Rectal smooth muscle tissue (tissue), 1 donor: ENCODE results near the gene CEMIP.

Experiments used
- H3K27ac ChIP-seq: one replicate; pipeline ENCODE4 v1.7.0; 2013; ENCODE audit warnings: low read depth, low read length, inconsistent platforms
- H3K27me3 ChIP-seq: one replicate; pipeline ENCODE4 v1.7.0; 2013; ENCODE audit warnings: low read length; ENCODE audit not compliant: control insufficient read depth, insufficient read depth
- H3K36me3 ChIP-seq: one replicate; pipeline ENCODE4 v1.7.0; 2013; ENCODE audit warnings: low read length; ENCODE audit not compliant: control insufficient read depth, insufficient read depth
- H3K4me1 ChIP-seq: one replicate; pipeline ENCODE4 v1.7.0; 2013; ENCODE audit warnings: low read length; ENCODE audit not compliant: control insufficient read depth, insufficient read depth
- H3K4me3 ChIP-seq: one replicate; pipeline ENCODE4 v1.7.0; 2013; ENCODE audit warnings: low read length
- H3K9ac ChIP-seq: one replicate; pipeline ENCODE4 v1.7.0; 2013; ENCODE audit warnings: low read length

CEMIP gene

DNA sequence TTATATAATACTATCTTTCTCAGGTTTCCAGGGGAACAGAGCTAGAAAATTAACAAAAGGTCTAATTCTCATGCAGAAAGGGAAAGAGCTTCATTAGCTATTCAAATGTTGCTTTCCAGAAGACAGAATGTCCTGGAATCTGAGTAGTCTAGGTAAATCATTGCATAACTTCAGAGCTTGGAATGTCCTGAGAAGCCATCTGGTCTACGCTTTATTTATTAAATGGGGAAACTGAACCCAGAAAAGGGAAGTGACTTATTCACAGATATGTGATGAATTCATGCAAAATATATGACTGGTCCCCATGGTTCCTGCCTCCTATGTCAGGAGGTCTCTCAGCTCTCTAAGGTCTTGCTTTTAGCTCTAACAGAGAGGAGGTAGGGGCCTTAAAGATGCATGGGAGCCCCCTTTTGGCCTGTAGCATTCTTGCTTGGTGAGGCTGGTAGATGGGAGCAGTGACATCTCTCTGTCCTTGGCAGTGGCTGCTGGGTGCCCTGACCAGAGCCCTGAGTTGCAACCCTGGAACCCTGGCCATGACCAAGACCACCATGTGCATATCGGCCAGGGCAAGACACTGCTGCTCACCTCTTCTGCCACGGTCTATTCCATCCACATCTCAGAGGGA lies 99.2 kb downstream of the CEMIP start:
- Histone ChIP-seq H3K36me3 (no peaks in the 10 kb centered on the region), H3K27ac (no peak overlapping the region), H3K9ac (no peak overlapping the region), H3K4me1 (no peaks in the 10 kb centered on the region), H3K27me3 (no peaks in the 10 kb centered on the region), H3K4me3 (no peak overlapping the region)

DNA sequence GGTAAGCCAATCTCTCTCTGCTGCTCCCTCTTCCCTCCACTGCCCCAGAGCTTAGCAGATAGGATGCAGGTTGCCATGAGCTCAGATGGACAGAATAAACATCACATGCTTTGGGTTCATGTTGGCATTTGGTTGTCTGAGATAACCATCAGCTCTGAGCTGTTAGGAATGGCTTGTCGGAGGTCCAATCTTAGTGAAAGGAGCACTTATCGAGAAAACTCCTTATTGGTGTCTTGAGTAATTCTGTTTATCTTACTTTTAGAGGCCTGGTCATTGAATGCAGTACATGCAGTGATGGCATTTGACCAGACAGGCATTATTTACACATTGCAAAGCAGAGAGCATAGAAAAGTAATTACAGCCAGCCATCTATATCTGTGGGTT lies 99.7 kb downstream of the CEMIP start:
- H3K4me3 ChIP-seq, result no peak overlapping the region
- no peak overlapping the region for H3K9ac ChIP-seq
- no peak overlapping the region for H3K27ac ChIP-seq
- no peaks in the 10 kb centered on the region for H3K36me3 ChIP-seq
- no peaks in the 10 kb centered on the region for H3K4me1 ChIP-seq
- no peaks in the 10 kb centered on the region for H3K27me3 ChIP-seq

DNA sequence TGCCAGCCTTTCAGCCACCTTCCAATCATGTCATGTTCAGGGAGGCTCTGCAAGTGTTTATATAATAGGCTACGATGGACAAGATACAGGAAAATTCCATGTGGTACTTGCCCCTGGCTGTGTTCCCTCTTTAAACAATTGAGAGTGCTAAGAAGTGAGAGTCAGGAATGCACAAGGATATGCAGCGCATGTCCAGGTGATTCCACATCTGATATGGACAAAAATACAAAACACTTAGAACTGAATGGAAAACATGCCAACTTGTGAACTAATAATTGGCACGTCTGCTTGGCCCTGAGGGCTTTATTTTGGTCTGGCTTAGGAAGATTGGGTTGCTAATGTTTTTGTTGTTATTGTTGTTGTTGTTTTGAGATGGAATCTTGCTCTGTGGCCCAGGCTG lies 100.9 kb downstream of the CEMIP start:
- H3K9ac ChIP-seq, result no peak overlapping the region
- no peaks in the 10 kb centered on the region for H3K4me1 ChIP-seq
- H3K4me3 ChIP-seq, result no peak overlapping the region
- H3K27ac ChIP-seq, result no peak overlapping the region
- no peaks in the 10 kb centered on the region for H3K27me3 ChIP-seq
- H3K36me3 ChIP-seq, result no peaks in the 10 kb centered on the region

DNA sequence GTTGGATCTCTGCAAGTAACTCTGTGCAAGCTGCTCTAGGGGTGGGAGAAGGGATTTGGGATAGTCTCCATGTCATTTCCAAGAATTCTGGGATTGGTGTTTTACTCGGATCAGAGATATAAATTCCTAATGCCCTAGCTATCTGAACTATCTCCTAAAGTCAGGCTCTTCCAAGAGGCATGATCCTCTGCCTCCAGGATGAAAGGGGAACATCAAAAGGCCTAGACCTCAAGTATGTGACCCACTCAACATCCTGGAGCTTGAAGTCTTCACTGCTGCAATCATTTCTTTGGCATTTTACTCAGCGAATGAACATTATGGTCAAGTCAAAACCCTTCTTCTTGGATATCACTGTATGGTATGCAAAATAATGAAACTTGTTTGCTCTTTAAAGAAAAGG lies 104.5 kb downstream of the CEMIP start:
- Histone ChIP-seq H3K9ac (no peak overlapping the region), H3K4me1 (no peaks in the 10 kb centered on the region), H3K36me3 (no peaks in the 10 kb centered on the region), H3K27me3 (no peaks in the 10 kb centered on the region), H3K27ac (no peak overlapping the region), H3K4me3 (no peak overlapping the region)

DNA sequence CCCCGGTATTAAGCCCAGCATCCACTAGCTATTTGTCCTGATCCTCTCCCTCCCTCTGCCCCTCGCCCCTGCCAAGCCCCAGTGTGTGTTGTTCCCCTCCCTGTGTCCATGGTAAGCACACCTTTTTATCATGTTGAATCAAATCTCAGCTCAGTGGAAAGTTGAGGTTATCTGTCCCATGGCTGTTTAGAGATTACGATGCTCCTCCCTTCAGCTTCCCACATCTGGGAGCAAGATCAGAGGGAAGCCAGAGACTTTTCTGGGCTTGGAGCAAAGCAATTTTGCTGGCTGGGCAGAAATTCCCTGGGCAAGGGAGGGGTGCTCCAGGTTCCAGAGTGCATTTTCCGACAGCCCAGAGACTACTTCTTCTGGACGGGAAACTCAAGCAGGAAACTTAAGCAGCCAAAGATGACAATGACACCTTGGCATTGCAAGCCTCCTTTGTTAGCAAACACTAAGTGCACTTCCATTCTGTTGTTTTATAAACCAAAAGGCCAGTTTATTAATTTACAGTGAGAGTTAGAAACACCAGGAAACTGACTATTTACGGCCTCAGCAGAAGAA lies 105.9 kb downstream of the CEMIP start:
- Histone ChIP-seq H3K36me3 (no peaks in the 10 kb centered on the region), H3K27ac (no peak overlapping the region), H3K4me1 (no peaks in the 10 kb centered on the region), H3K4me3 (no peak overlapping the region), H3K9ac (no peak overlapping the region), H3K27me3 (no peaks in the 10 kb centered on the region)

DNA sequence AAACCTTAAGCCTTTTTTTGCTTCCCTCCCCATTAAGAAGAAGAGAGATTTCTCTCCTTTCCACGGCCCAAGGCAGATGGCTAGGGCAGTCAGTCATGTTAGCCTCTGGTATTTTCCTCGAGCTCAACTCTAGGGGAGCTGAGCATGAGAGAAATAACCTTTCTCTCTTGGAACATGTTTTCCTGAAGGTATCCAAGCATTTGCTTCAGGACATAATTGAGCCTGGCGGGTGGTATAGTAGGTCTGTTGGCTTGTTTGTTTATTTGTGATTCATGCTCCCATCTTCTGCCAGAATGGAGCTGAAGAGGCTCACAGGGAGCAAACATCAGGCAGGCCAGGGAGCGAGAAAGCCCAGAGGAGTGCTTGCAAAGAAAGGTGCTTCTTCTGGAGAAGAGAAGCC lies 108.0 kb downstream of the CEMIP start:
- no peak overlapping the region for H3K4me3 ChIP-seq
- no peak overlapping the region for H3K27ac ChIP-seq
- no peak overlapping the region for H3K9ac ChIP-seq
- H3K27me3 ChIP-seq, result no peaks in the 10 kb centered on the region
- no peaks in the 10 kb centered on the region for H3K4me1 ChIP-seq
- no peaks in the 10 kb centered on the region for H3K36me3 ChIP-seq

DNA sequence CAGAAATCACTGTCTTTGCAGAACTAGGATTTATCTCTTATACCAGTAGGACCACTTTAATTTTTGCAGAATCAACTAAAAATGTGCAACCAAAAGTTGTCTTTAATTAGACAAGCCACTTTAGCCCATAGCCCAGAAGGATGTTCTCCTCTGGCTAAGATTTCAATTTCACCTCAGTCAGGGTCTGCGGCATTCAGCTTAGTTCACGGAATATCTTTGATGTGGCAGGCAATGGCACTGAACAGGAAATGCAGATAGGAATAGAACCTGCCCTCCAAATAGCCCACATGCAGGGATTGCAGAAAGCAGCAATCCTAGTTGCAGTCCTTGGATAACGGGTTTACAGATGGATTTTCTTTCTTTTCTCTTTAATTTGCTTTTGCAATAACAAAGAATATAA lies 109.7 kb downstream of the CEMIP start:
- no peaks in the 10 kb centered on the region for H3K36me3 ChIP-seq
- H3K27me3 ChIP-seq, result no peaks in the 10 kb centered on the region
- H3K4me3 ChIP-seq, result no peak overlapping the region
- H3K4me1 ChIP-seq, result no peaks in the 10 kb centered on the region
- no peak overlapping the region for H3K27ac ChIP-seq
- no peak overlapping the region for H3K9ac ChIP-seq

DNA sequence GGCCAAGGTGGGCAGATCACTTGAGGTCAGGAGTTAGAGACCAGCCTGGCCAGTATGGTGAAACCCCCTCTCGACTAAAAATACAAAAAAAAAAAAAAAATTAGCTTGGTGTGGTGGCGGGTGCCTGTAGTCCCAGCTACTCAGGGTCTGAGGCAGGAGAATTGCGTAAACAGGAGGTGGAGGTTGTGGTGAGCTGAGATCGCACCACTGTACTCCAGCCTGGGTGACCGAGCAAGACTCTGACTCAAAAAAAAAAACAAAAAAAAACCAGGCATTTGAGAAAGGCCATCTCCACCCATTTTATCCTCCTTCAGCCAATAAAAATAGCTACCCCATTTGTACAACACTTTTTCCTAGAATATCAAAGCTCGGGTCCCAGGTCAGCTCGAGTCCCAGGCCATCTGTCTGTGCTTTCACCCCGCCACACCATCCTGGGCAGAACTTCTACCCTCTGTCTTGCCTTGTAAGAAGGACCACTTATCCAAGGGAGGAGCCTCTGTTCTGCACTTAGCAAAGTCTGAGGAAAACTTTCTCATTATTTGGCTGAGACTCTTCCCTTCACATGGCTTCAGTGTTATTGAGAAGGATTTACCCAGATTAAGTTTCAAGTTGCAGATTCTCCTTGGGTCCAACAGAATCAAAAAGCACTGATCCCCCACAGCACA lies 111.3 kb downstream of the CEMIP start:
- no peaks in the 10 kb centered on the region for H3K4me1 ChIP-seq
- H3K4me3 ChIP-seq, result no peak overlapping the region
- no peak overlapping the region for H3K9ac ChIP-seq
- H3K36me3 ChIP-seq, result no peaks in the 10 kb centered on the region
- no peak overlapping the region for H3K27ac ChIP-seq
- H3K27me3 ChIP-seq, result no peaks in the 10 kb centered on the region

DNA sequence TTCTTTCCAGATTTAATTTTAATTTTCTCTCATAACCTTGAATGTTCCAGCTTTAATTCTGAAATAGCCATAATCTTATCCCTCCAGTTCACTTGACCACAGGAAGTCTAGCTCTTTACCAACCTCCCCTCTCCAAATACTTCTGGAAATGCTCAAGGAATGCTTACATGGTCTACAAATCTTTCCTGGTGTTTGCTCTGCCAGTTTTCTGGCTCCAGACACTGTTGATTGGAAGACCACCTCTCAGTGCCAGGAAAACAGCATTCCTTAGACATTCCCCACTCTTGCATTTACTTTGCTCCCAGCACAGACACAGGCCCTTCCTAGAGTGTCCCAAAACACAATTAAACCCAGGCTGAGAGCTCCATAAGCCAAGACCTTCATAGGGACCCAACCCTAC lies 111.8 kb downstream of the CEMIP start:
- Histone ChIP-seq H3K4me1 (no peaks in the 10 kb centered on the region), H3K4me3 (no peak overlapping the region), H3K27ac (no peak overlapping the region), H3K27me3 (no peaks in the 10 kb centered on the region), H3K36me3 (no peaks in the 10 kb centered on the region), H3K9ac (no peak overlapping the region)

DNA sequence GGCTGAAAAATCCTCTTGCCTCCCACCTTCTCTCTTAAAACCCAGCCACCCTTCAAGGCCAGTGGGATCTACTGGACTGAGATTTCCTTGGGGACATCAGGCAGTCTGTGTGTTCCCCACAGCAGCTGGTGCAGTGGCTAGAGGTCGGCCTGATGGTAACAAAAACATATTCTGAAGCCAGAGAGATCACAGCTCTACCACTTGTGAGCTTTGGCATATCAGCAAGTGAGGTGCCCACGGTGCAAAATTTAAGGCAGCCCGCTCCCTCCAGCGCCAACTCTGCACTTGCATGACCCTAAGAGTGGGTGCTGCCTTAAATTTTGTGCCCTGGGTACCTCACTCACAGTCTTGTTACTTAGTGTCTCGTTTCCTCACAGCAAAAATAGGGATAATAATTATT lies 113.2 kb downstream of the CEMIP start:
- Histone ChIP-seq H3K27ac (no peak overlapping the region), H3K4me3 (no peak overlapping the region), H3K4me1 (no peaks in the 10 kb centered on the region), H3K36me3 (no peaks in the 10 kb centered on the region), H3K9ac (no peak overlapping the region), H3K27me3 (no peaks in the 10 kb centered on the region)

DNA sequence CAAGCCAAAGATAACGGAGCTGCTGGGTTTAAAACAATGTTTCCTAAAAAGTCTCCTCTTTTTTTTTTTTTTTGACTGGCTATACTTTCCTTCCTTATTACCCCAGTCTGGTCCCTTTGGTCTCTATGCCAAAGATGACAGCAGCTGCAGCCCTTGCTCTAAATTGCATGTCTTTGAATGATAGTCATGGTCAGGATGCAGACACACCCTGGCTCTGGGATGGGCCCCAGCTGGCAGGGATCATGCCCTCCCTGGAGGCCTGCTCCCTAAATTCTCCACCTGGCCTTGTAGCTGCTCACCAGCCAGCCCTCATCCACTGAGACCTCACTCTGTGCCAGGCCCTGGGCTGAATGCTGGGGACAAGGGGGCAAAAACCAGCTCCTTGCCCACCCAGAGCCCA lies 114.6 kb downstream of the CEMIP start:
- no peak overlapping the region for H3K27ac ChIP-seq
- no peaks in the 10 kb centered on the region for H3K36me3 ChIP-seq
- H3K9ac ChIP-seq, result no peak overlapping the region
- no peaks in the 10 kb centered on the region for H3K4me1 ChIP-seq
- H3K27me3 ChIP-seq, result no peaks in the 10 kb centered on the region
- no peak overlapping the region for H3K4me3 ChIP-seq

DNA sequence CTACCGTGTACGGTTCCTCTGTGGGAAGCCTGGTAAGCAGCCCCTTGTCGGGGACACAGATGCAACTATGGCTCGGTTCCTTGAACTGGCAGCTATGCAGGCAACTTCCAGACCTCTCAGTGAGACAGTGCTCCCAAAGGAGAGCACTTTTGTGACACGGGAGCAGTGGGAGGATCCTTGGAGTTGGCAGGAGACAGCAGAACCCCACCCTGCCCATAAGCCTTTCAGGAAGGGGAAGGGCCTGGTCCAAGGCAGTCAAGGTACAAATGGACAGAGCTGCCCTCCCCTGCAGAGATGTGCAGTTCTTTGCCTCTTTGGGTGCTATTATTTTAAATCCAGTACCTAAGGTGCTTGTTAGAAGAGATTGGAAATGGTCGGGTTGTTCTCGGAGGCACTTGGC lies 115.9 kb downstream of the CEMIP start:
- H3K4me3 ChIP-seq, result no peak overlapping the region
- no peaks in the 10 kb centered on the region for H3K27me3 ChIP-seq
- no peak overlapping the region for H3K9ac ChIP-seq
- no peak overlapping the region for H3K27ac ChIP-seq
- no peaks in the 10 kb centered on the region for H3K4me1 ChIP-seq
- H3K36me3 ChIP-seq, result no peaks in the 10 kb centered on the region

DNA sequence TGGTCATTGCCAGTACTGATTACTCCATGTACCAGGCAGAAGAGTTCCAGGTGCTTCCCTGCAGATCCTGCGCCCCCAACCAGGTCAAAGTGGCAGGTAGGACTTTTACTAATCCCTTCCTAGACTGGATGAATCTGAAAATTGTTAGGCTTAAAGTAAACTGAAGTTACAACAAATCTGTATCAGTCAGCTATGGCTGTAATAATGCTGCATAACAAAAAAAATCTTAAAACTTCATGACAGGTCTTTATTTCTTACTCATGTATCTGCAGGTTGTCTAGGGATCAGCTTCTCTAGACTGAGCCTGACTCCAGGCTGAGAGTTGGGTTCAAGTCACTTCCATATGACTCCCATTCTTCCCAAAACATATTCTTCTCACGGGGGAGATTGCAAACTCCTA lies 116.8 kb downstream of the CEMIP start:
- H3K27ac ChIP-seq, result no peak overlapping the region
- H3K4me1 ChIP-seq, result no peaks in the 10 kb centered on the region
- H3K4me3 ChIP-seq, result no peak overlapping the region
- H3K36me3 ChIP-seq, result no peaks in the 10 kb centered on the region
- H3K27me3 ChIP-seq, result no peaks in the 10 kb centered on the region
- H3K9ac ChIP-seq, result no peak overlapping the region
